NCI-H345 treated with DMSO at 0.1 percent for 48 hours (cell line): ENCODE results near the gene PTPRC.

ENCODE experiments used
- DNase-seq: peaks from one replicate; lab custom pipeline; 2025; ENCODE audit not compliant: unreplicated experiment; lab: John Stamatoyannopoulos, UW

Gene PTPRC

DNA sequence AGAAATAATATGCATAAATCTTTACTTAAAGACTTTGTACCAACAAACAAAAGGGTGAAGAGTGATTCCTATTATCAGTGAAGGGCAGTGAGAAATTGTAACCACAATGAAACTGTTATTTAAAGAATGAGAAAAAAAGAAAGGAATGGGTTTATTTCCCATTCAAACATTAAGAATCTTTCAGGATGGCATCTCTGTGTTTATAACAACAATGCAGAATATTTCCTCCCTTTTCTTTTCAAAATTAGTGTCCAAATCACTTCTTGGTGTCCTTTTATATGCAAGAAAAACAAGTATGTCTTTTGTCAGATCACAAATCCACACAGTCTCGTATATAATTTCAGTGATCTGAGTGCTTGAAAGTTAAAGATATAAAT lies 61.2 kb downstream of the PTPRC start:
- no peak for DNase-seq

DNA sequence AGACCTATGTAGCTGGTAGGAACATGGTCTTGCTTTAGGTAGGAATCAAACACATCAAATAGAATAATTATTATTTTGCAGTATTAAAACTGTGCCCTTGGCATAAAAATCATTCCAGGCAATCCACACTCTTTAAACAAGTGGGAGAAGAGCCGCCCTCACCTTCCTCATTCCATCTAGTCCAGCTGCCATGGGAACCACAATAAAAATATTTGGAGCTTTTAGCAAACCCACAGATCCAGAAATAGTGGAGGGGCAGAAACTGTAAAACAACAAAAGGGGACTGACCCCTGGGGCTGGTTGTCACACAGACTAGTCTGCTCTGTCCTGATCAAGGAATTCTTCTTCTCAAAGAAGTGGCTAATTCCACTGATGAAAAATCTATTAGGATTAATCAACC lies 61.6 kb downstream of the PTPRC start:
- DNase-seq: no peak

DNA sequence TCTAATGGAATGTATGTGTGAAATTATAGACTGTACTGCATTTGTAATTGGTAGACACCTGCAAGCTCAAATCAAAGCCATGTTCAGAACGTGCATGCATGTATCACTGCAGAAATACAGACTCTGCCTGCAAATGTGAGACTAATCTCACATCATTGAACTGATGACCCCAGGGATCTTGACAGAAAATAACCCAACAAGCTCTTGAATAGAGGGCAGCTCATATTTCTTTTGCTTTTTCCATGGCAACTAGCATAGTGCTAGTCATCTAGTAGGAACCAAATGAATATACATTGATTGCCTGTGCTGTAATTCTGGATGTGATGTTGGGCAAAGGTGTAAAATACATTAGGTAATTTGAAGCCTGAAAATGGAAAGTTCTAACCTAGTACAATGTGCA lies 62.4 kb downstream of the PTPRC start:
- DNase-seq: no peak

DNA sequence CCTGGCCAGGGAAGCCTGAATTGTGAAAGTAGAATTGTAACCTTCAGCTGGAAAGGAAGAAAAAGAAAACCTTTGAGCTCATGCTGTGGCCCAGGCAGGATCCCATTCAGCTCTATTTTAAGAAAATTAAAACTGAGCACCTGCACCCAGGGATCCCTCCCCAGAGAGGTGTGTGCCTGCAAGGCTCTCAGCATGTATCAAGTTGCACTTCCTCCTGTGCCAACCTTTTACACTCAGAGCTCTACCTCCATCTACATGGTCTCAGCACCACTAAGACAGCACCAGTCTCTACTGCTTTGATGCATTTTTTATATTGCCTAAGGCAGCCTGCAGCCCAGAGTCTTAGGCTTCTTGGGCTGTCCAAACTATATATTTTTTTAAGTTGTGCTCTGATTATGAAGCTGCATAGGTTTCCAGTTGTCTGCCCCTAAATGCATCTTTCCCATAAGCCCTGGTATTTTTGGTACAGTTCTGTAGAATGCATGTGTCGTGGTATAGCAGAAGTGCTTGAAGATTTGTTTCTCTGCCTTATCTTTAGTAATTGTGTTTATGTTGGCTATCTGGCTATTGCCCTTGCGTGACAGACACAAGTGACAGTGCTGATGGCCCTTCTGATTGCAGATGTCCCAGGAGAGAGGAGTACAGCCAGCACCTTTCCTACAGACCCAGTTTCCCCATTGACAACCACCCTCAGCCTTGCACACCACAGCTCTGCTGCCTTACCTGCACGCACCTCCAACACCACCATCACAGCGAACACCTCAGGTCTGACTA lies 63.1 kb downstream of the PTPRC start:
- DNase-seq: peak; percentile 44

DNA sequence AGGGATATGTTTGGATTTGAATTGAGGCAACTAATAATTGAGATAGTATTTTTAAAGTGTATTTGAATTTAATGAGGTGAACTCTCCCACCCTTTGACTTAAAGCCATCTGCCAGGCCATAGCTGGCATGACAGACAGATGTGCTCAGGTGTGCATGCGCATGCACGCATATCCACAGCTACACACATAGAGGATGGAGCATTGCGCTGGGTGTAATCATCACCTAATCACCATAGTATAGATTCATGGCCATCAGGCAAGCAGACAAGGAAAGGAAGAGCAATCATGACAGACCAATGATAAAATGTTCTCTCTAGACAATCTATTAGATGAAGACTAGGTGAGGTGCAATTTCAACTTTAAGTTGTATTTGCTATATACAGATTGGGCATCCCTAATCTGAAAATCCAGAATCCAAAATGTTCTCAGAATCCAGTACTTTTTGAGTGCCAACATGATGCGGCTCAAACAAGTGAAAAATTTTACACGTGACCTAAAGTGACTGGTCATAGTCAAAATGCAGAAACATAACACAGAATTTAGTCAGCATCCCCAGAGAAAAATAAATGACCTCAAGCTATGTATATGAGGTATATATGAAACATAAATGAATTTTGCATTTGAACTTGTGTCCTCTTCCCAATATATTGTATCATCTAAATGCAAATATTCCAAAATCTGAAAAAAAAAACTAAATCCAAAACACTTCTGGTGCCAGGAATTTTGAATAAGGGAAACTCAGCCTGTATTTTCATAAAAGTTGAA lies 70.1 kb downstream of the PTPRC start:
- no peak for DNase-seq

DNA sequence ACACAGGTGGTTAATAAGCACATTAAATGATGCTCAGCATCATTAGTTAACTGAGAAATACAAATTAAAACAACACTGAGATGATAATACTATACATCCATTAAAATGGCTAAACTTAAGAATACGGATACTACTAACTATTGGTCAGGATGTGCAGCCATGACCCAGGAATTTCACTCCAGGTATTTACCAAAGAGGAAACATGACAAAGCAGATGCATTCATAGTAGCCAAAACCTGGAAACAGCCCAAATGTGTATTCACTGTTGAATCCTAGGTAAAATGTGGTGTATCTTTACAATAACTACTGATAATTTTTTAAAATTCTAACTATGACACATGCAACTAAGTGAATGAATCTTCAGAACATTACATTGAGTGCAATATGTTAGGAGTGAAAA lies 73.0 kb downstream of the PTPRC start:
- DNase-seq: no peak

DNA sequence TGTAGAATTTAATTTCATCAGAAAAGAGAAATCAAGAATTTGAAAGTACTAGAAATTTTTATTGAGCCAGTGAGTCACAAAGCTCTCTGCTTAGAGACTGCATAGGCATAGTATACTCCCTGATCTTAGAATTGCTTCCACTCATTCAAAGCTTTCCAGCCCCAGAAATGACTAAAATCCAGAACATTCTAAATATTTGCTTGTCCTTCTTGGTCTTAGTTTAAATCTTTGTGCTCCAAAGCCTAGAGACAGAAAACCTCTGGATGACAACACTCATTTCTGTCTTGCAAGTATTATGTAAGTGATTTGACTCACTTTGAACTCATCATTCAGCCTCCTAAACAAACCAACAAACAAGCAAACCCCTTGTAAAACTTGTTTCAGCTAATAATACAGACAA lies 74.2 kb downstream of the PTPRC start:
- no peak for DNase-seq

DNA sequence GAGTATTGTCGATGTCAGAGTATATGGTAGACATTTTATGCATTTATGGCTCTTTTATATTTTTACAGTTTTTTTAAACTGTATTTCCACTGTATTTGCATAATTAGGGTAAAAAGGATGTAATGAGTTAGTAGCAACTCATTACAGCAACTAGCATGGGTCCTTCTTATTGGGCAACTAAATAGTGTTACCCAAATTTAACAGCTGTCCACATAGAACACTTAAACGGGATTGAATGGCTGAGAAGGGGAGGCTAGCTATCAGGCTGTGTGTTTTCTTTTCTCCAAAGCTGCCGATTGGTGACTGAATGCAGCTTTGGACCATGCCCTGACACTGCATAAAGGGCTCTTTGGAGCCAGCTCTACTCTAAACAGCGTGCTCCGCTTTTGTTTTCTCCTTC lies 75.4 kb downstream of the PTPRC start:
- DNase-seq: no peak

DNA sequence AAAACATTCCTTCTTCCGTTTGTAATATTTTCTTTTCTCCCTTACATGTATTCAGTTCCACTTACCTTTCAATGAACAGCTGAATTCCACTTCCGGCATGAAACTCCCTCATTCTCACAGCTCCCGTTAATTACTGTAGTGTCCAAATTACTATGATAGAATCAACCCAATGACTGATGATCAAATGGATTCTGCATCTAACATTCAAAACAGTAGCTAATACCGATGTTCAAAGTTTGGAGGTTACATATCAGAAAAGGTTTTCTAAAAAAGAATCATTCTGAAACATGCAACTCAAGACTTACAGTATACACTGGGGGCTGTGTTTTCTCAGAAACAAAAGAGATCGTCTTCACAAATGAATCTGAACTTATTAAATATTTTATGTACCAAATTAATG lies 77.2 kb downstream of the PTPRC start:
- no peak for DNase-seq

DNA sequence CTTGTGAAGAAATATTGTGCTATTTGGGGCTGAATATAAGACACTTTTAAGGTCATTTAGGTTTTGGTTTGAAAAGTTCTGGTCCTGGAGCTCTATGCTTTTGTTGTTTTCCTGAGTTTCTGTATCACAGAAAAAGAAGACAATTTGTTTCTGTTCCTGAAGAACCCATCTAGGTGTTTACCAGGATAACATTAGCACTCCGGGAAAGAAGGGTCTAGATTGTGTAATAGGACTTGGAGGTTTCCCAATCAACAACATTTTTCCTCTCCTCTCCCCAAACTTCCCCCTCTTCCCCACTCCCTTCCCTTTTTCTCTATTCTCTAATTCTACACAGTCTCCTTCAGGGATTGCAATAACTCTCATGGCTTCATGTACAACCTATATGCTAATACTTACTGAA lies 78.7 kb downstream of the PTPRC start:
- DNase-seq: no peak

DNA sequence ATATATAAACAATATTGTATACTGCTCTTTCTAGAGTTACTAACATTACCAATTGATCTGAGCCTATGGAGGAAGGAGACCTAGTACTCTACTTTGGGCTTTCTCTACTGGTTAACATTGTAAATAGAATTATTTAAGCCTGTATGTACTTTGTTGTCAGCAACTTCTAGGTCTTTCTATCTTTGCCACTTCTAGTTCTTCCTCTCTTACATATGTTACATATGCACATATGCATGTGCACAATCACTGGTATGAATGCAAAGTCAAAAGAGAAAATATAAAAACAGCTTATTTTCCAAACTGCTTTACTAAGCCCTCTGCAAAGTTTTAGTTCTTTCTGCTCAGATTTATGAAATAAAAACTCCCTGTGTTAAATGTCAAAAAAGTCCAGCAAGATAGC lies 84.3 kb downstream of the PTPRC start:
- no peak for DNase-seq

DNA sequence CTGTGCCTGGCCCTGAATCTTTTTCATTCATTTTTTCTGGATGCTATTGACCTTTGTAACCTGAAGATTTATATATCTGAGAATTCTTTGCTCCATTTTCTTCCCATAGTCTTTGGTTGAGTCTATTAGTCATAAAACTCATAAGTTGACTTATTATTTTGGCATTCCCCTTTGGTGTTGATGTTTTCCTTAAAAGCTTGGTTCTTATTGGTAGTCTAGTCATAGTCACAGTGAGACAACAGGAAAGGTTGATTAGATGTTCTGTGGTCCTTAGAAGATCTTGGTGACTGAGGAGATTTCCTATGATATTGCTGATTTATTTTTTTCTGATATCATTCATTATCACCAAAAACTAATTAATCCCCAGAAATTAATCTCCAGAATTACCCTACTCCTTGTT lies 86.2 kb downstream of the PTPRC start:
- DNase-seq: no peak

DNA sequence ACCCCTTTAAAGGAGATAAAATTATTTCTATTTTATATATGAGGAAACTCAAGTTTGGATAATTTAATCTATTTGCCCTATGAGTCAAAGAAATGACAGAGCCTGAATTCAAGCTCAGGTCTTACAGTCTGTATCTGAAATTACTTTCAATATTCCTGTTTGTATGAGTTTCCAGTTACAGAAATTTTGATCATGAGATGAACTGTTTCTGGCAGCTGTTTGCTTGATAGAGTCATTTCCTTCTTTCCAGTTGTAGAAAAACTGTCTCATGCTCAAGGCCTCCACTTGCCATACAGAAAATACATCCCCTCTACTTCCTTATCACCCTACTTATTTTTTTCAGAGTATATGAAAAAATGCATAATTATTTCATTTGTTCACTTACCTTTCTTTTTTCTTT lies 87.6 kb downstream of the PTPRC start:
- DNase-seq: no peak

DNA sequence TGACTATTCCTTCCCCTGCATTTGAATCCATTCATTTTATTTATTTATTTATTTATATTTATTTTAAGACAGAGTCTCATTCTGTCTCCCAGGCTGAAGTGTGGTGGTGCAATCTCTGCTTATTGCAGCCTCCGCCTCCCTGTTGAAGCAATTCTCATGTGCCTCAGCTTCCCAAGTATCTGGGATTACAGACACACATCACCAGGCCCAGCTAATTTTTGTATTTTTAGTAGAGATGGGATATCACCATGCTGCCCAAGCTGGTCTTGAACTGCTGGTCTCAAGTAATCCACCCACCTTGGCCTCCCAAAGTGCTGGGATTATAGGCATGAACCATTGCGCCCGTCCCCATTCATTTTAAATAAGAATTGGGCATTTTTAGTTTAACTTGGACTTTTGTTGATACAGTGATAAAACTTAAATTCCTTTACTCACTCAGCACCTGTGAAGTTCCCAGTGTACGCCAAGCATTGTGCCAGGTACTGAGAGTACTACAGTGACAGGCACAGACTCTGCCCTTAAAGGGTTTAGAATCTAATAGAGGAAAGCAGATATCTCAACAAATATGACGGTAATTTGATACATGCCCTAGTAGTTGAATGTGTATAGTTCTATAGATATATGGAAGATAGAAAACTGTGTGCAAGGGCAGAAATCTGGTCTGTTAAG lies 90.5 kb downstream of the PTPRC start:
- no peak for DNase-seq

DNA sequence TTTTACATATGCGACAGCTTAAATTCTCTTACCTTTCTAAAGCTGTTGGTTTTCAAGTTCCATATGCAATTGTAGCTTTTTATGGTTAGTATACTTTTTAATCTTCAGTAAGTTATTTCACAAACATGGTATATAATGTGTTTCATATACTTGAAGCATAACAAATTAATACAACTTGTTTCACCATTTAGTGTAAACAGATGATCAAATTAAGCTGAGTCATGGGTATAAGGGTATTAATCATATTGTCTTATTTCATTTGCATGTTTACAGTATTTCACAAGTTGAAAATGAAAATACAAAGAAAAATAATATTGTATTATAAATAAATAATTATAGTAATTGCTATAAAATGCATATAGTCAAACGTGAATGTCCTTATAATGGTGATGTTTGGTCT lies 92.1 kb downstream of the PTPRC start:
- no peak for DNase-seq

DNA sequence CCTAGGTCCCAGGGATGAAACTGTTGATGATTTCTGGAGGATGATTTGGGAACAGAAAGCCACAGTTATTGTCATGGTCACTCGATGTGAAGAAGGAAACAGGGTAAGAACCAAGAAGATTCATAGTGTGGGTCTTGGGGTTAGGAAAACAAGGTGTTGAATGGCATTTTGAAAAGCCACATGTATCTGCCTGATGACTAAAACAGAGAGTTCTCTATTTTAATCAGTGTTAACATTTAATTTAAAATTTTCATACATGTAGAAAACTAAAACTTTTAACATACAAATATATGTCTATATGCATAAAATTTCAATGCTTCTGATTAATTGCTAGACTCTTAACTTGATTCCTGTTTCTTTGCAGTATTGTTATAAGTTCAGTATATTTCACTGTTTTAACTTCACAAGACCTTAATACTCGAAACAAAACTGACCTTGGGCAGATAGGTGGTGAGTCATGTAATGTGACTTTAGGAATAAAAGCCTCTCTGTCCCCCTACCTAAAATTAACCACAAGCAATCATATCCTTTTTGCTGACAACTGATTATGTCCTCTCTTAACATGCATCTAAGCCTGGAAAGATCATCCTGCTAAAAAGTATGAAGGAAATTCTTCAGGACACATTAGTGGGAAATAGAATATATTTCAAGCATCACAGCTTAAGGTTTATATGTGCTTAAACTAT lies 95.6 kb downstream of the PTPRC start:
- DNase-seq: no peak

DNA sequence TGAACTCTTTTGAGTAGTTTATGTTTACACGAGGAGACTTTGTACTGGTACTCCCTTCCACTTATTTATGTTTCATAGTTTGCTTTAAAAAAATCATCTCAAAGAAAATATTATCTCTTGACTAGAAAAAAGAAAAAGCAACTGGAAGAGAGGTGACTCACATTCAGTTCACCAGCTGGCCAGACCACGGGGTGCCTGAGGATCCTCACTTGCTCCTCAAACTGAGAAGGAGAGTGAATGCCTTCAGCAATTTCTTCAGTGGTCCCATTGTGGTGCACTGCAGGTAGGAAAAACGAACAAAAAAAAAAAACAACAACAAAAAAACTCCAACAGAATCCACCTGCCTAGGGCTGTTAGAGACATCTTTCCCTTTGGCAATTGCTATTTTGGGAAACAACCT lies 102.9 kb downstream of the PTPRC start:
- no peak for DNase-seq

DNA sequence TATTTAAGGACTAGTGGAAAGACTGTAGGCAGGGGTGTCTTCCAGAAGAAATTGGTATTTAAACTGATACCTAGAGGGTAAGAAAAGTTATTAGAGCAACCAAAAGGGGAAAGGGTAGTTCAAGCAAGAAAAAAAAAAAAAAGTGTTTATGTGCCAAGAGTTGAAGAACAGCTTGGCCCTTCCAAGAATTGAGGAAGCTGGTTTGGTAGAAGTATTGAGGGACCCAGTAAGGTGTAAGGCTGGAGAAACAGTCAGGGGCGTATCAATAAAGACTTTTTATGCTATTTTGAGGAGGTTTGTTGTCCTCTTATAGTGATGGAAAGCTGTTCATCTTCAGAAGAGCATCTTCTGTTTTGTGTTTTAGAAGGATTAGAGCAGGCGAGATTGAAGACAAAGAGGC lies 108.3 kb downstream of the PTPRC start:
- DNase-seq: no peak

DNA sequence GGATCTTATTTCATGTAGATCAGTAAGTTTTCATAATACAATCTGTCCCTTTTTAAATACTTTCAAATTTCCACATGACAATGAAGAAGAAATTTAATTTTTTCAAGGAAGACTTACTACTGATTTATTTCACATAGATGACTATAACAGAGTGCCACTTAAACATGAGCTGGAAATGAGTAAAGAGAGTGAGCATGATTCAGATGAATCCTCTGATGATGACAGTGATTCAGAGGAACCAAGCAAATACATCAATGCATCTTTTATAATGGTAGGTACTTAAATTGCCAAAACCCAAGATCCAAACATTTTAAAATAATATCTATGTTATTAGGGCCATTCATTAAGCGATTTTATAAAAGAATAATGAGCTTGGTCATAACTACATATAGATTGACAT lies 110.4 kb downstream of the PTPRC start:
- DNase-seq: no peak

DNA sequence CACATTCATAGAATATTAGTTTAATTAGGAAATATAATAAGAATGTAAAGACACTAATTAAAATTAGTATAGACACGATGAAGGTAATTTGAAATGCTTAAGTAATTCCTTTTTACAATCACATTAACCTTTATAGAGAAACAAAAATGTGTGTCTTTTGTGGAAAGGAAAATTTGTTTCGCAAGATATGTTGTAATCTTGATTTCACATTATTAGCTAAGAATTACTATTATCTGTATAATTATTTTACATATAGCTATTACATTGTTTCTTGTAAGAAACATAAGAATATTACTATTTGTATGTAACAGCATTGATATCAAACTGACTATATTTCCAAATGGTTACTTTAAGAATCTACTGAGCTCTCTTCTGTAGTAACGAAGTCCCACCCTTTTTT lies 111.2 kb downstream of the PTPRC start:
- DNase-seq: no peak

DNA sequence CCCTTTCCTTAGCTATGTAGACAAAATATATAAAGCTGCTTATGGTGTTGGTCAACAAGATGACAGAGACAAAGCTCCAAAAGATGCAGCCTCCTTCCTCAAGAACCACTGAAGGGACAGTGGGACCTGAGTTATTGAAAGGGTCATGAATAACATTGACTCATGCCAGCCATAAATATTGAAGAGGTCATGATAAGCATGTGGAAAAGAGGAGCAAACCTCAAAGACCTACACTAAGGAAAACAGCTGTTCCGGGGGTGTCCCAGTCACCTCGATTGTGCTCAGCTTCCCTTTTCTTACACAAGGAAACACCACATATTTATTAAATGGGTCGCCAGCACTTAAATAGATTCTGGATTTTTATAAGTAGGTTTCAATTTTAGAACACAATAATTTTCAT lies 112.9 kb downstream of the PTPRC start:
- no peak for DNase-seq

DNA sequence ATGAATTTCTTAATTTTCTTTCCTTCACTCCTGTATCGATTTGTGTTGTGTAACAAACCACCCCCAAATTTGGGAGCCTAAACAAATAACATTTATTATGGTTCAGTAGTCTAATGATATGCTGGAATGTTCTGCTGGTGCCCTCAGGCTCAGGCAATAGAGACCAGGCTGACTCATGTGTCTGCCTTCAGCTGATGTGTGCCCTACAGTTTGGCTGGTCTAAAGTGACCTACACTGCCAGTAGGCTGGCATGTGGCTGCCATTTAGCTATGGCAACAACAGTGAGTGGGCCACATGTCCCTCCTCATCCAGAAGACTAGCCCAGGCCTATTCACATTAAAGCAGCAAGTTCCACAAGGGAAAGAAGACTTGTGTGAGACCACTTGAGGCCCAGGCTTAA lies 115.8 kb downstream of the PTPRC start:
- no peak for DNase-seq
